Activated naive CD8-positive, alpha-beta T cell (primary cell): ENCODE data around the gene OR52W1.

ENCODE experiments used
- H3K27ac Mint-ChIP-seq: one replicate; pipeline ENCODE4 v1.8.0; 2021; ENCODE audit warnings: mixed read lengths
- H3K27me3 Mint-ChIP-seq: one replicate; pipeline ENCODE4 v1.8.0; 2021; ENCODE audit warnings: mixed read lengths
- H3K36me3 Mint-ChIP-seq: one replicate; pipeline ENCODE4 v1.8.0; 2021; ENCODE audit warnings: mixed read lengths
- H3K4me1 Mint-ChIP-seq: one replicate; pipeline ENCODE4 v1.8.0; 2021; ENCODE audit warnings: low read depth, mixed read lengths
- H3K4me3 Mint-ChIP-seq: one replicate; pipeline ENCODE4 v1.8.0; 2021; ENCODE audit warnings: mild to moderate bottlenecking, mixed read lengths
- H3K9me3 Mint-ChIP-seq: one replicate; pipeline ENCODE4 v1.8.0; 2021; ENCODE audit warnings: low read depth, mixed read lengths

Gene OR52W1

GRCh38 chr11:6204706-6205105 is 5.7 kb downstream of the OR52W1 start:
- peaks cover 22% of the 10 kb centered on the region for H3K4me1 Mint-ChIP-seq
- H3K36me3 Mint-ChIP-seq, result peaks cover 8% of the 10 kb centered on the region

DNA sequence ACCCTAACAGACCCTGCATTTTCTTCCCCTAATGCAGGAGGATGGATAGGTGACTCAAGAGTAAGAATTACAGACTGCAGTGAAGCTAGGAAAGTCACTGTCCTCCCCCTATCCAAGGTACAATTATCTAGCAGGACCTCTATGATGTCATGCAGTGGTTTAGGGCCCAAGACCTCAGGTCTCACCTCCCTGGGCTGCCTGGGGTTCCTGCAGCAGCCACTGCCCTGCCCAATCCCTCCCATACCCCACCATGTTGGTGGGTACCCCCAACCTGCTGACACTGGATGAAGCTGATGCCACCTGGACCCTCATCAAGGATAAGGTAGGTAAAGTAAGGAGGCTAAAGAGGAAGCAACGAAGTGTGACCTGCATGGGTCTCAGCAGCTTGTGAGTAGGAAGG is 6.3 kb downstream of the OR52W1 start, which contains the start of gene C11orf42:
C11orf42 (plus strand) TSS at position 192 of the 400 bp plus-strand sequence; CDS start at position 251, 59 bp downstream.
- Mint-ChIP-seq H3K4me1 (peaks cover 22% of the 10 kb centered on the region), H3K27ac (no peak within 1 kb of the TSS), H3K4me3 (no peak within 1 kb of the TSS), H3K9me3 (no peaks in the 10 kb centered on the region), H3K27me3 (no peaks in the 10 kb centered on the region), H3K36me3 (peaks cover 8% of the 10 kb centered on the region)

More at GRCh38 chr11:6204706-6205105, 5.7 kb downstream of the OR52W1 start:
- no peak overlapping the region for H3K4me3 Mint-ChIP-seq
- H3K27ac Mint-ChIP-seq, result no peak overlapping the region
- no peaks in the 10 kb centered on the region for H3K27me3 Mint-ChIP-seq
- no peaks in the 10 kb centered on the region for H3K9me3 Mint-ChIP-seq

GRCh38 chr11:6206456-6207180 is 7.6 kb downstream of the OR52W1 start:
- no peak overlapping the region for H3K27ac Mint-ChIP-seq
- no peak overlapping the region for H3K4me3 Mint-ChIP-seq

DNA sequence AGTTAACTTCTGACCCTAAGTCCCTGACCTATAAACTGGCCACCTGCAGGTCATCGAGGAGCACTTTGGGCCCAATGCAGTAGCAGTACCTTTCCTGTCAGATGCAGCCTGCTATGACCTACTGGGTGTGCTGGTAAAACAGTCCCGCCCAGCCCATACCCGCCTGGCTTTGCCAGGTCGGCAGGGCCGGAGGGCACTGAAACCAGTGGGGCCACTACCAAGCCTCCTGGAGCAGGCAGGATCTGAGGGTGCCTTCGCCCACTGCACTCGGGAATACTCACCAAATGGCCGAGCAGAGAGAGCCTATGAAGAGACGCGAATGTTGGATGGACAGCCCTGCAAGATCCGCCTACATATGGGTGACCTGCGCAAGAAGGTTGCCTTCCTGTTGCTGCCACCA is 10.8 kb downstream of the OR52W1 start:
- peaks cover 8% of the 10 kb centered on the region for H3K36me3 Mint-ChIP-seq
- H3K9me3 Mint-ChIP-seq, result no peaks in the 10 kb centered on the region
- peaks cover 4% of the 10 kb centered on the region for H3K4me1 Mint-ChIP-seq
- H3K4me3 Mint-ChIP-seq, result no peak overlapping the region
- H3K27me3 Mint-ChIP-seq, result no peaks in the 10 kb centered on the region
- no peak overlapping the region for H3K27ac Mint-ChIP-seq

More at GRCh38 chr11:6206456-6207180, 7.6 kb downstream of the OR52W1 start:
- Mint-ChIP-seq H3K9me3 (no peaks in the 10 kb centered on the region), H3K4me1 (peaks cover 22% of the 10 kb centered on the region), H3K36me3 (peaks cover 8% of the 10 kb centered on the region), H3K27me3 (no peaks in the 10 kb centered on the region)

GRCh38 chr11:6210274-6210955 is 11.4 kb downstream of the OR52W1 start:
- Mint-ChIP-seq H3K36me3 (peaks cover 8% of the 10 kb centered on the region), H3K27me3 (no peaks in the 10 kb centered on the region), H3K27ac (no peak overlapping the region), H3K4me3 (no peak overlapping the region), H3K4me1 (no peaks in the 10 kb centered on the region), H3K9me3 (no peaks in the 10 kb centered on the region)

GRCh38 chr11:6214530-6214929 is 15.5 kb downstream of the OR52W1 start:
- Mint-ChIP-seq H3K4me3 (no peak overlapping the region), H3K27ac (no peak overlapping the region), H3K36me3 (peaks cover 14% of the 10 kb centered on the region), H3K9me3 (no peaks in the 10 kb centered on the region), H3K27me3 (no peaks in the 10 kb centered on the region), H3K4me1 (peaks cover 7% of the 10 kb centered on the region)

- Mint-ChIP-seq H3K4me3 (no peak overlapping the region), H3K4me1 (peaks cover 14% of the 10 kb centered on the region), H3K9me3 (no peaks in the 10 kb centered on the region), H3K36me3 (peaks cover 17% of the 10 kb centered on the region), H3K27me3 (no peaks in the 10 kb centered on the region), H3K27ac (no peak overlapping the region)
Measured at GRCh38 chr11:6216501-6216900, 17.5 kb downstream of the OR52W1 start.

- H3K36me3 Mint-ChIP-seq, result peaks cover 23% of the 10 kb centered on the region
Measured at GRCh38 chr11:6217722-6218121, 18.7 kb downstream of the OR52W1 start.

GRCh38 chr11:6219359-6219758 is 20.3 kb downstream of the OR52W1 start:
- Mint-ChIP-seq H3K9me3 (no peaks in the 10 kb centered on the region), H3K4me3 (no peak overlapping the region), H3K36me3 (peaks cover 23% of the 10 kb centered on the region), H3K27ac (no peak overlapping the region), H3K4me1 (peaks cover 14% of the 10 kb centered on the region), H3K27me3 (no peaks in the 10 kb centered on the region)

More at GRCh38 chr11:6217722-6218121, 18.7 kb downstream of the OR52W1 start:
- H3K27ac Mint-ChIP-seq, result no peak overlapping the region
- H3K4me1 Mint-ChIP-seq, result peaks cover 14% of the 10 kb centered on the region
- H3K4me3 Mint-ChIP-seq, result no peak overlapping the region
- H3K27me3 Mint-ChIP-seq, result no peaks in the 10 kb centered on the region
- H3K9me3 Mint-ChIP-seq, result no peaks in the 10 kb centered on the region

DNA sequence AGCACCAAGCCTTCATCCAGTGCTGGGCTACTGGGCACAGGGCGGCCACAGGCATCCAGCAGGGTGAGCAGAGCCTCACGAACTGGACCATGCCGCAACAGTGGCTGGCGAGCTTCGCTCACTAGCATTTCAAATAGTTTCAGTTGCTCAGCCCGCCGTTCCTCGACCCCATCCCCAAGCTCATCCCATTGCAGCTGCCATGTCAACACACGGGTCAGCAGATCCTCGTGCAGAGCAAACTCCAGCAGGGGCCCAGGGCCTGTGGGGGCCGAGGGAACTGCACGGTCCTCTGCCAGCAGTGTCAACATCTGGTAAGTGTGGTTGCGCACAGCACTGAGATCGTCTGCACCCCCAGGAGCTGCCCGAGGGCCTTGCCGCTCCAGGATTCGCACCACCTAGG is 24.8 kb downstream of the OR52W1 start:
- Mint-ChIP-seq H3K4me3 (no peak overlapping the region), H3K9me3 (no peaks in the 10 kb centered on the region), H3K27ac (no peak overlapping the region), H3K4me1 (peaks cover 36% of the 10 kb centered on the region), H3K36me3 (peaks cover 16% of the 10 kb centered on the region), H3K27me3 (no peaks in the 10 kb centered on the region)

- H3K4me3 Mint-ChIP-seq, result no peak overlapping the region
- H3K36me3 Mint-ChIP-seq, result peaks cover 14% of the 10 kb centered on the region
- no peaks in the 10 kb centered on the region for H3K27me3 Mint-ChIP-seq
- H3K9me3 Mint-ChIP-seq, result no peaks in the 10 kb centered on the region
- peaks cover 37% of the 10 kb centered on the region for H3K4me1 Mint-ChIP-seq
- no peak overlapping the region for H3K27ac Mint-ChIP-seq
Measured at GRCh38 chr11:6224421-6224820, 25.4 kb downstream of the OR52W1 start.

DNA sequence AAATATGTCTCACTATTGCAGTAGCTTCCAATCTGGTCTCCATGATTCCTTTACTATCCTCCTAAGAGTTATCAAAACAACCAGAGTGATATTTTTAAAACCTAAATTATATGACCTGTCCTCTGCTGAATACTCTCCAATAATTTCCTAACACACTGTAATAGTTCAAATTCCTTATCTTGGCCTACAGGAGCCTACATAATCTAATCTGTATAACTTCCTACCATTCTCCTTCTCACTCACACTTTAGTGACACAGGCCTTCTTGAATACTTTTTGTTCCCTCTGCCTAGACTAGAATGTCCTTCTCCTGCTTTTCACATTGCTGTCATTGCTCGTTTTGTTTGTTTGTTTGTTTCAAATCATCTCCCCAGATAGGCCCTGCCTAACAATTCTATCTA is 26.0 kb downstream of the OR52W1 start:
- peaks cover 15% of the 10 kb centered on the region for H3K36me3 Mint-ChIP-seq
- no peak overlapping the region for H3K4me3 Mint-ChIP-seq
- no peaks in the 10 kb centered on the region for H3K27me3 Mint-ChIP-seq
- H3K9me3 Mint-ChIP-seq, result no peaks in the 10 kb centered on the region
- H3K4me1 Mint-ChIP-seq, result peaks cover 41% of the 10 kb centered on the region
- no peak overlapping the region for H3K27ac Mint-ChIP-seq

GRCh38 chr11:6225896-6226295 is 26.9 kb downstream of the OR52W1 start:
- H3K27me3 Mint-ChIP-seq, result no peaks in the 10 kb centered on the region
- no peaks in the 10 kb centered on the region for H3K9me3 Mint-ChIP-seq
- H3K36me3 Mint-ChIP-seq, result peaks cover 12% of the 10 kb centered on the region
- H3K4me1 Mint-ChIP-seq, result peaks cover 44% of the 10 kb centered on the region
- peak overlapping the region; percentile 16 for H3K27ac Mint-ChIP-seq
- H3K4me3 Mint-ChIP-seq, result no peak overlapping the region

DNA sequence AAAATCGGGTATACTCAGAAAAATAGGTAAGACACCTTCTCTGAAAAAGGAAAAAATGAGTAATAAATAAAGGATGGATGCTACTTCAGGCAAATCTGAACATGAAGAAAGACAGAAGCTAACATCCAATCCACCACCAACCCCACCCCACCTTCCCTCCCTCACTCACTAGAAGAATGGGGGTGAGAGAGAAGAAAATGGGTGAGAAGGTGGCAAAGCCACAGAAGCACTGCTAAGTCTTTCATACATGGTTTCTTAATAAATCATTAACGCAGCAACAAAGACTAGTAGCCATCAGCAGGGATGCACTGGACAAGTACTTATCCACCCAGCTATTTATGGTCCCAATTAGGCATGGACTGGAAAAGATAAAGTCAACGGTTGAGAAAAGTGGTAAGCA is 29.5 kb downstream of the OR52W1 start:
- peaks cover 6% of the 10 kb centered on the region for H3K36me3 Mint-ChIP-seq
- peaks cover 60% of the 10 kb centered on the region for H3K4me1 Mint-ChIP-seq
- no peaks in the 10 kb centered on the region for H3K27me3 Mint-ChIP-seq
- H3K27ac Mint-ChIP-seq, result no peak overlapping the region
- H3K9me3 Mint-ChIP-seq, result no peaks in the 10 kb centered on the region
- H3K4me3 Mint-ChIP-seq, result no peak overlapping the region

- Mint-ChIP-seq H3K27me3 (no peaks in the 10 kb centered on the region), H3K27ac (no peak overlapping the region), H3K4me3 (no peak overlapping the region), H3K36me3 (peaks cover 6% of the 10 kb centered on the region), H3K4me1 (peaks cover 70% of the 10 kb centered on the region), H3K9me3 (no peaks in the 10 kb centered on the region)
Measured at GRCh38 chr11:6229911-6230310, 30.9 kb downstream of the OR52W1 start.
